K562 (cell line): ENCODE measurements around the gene RNF4. TPM values are rescaled to one million over a fixed set of nuclear protein-coding genes. Genes with fewer than 3 reads are reported as not detected.
"Not testable (repeated sequence)": the region's sequence is repeated elsewhere in the genome, so short reads cannot be mapped to it uniquely, and the experiment has no call there.

Source experiments
- ATAC-seq: fragments of 200-7000 bp; cut with Tn5 transposase; 3 replicates; pipeline ENCODE4 v1.9.1; 2020; ENCODE audit warnings: moderate library complexity
- BruUV-seq: library from RNA; stranded (reverse); fragments of 400-500 nt; replicated peaks from 2 replicates; lab custom pipeline; 2021; lab: Mats Ljungman, UMichigan
- CTCF ChIA-PET: fragments of 300-600 bp; formaldehyde crosslinking; extraction: SDS; loops from one replicate; lab custom pipeline; 2021; ENCODE audit warnings: low intra/inter-chr PET ratio; lab: Yijun Ruan, JAX
- POLR2A ChIA-PET: fragments of 300-600, 350-650 bp; sonication (Branson Sonifier 250); formaldehyde crosslinking; extraction: SDS; loops from one replicate; lab custom pipeline; 2021; ENCODE audit warnings: antibody characterized with exemption, inconsistent platforms; lab: Yijun Ruan, JAX
- DNase-seq, 4 experiments: peaks; one replicate each; pipeline versions ENCODE4 v3.0.0 to v3.0.0-alpha.2; 2011 to 2018; ENCODE audit warnings: low spot score in 3 of 4, mixed read lengths in 3 of 4; ENCODE audit errors: extremely low read depth in 1 of 4
- FAIRE-seq: peaks from 2 replicates; lab custom pipeline; 2011; peaks lifted over from hg19 to GRCh38; lab: Jason Lieb, UNC
- H2AFZ ChIP-seq: 2 replicates; pipeline ENCODE4 v1.6.0; 2011; ENCODE audit warnings: low read depth, low read length, control low read depth, inconsistent platforms
- H3K27ac ChIP-seq: fragments of 200-600 bp; 3 replicates; pipeline ENCODE4 v1.8.0; 2011; ENCODE audit warnings: low read depth, mild to moderate bottlenecking, control low read depth, inconsistent platforms, low read length, moderate library complexity, mixed read lengths; ENCODE audit errors: extremely low read depth
- H3K27me3 ChIP-seq, 2 experiments: fragments of 300-600 bp in 1 of 2; 2 replicates in 1 of 2; 3 replicates in 1 of 2; pipeline versions ENCODE4 v1.6.0 to v1.8.0; 2011; ENCODE audit warnings: inconsistent platforms in 2 of 2, low read length in 2 of 2, mild to moderate bottlenecking in 1 of 2, mixed read lengths in 1 of 2, moderate library complexity in 1 of 2; ENCODE audit not compliant: control insufficient read depth in 2 of 2, insufficient read depth in 2 of 2
- H3K36me3 ChIP-seq: fragments of 300-600 bp; 3 replicates; pipeline ENCODE4 v1.8.0; 2011; ENCODE audit warnings: mild to moderate bottlenecking, low read length, inconsistent platforms; ENCODE audit not compliant: control insufficient read depth, insufficient read depth
- H3K4me1 ChIP-seq, 2 experiments: fragments of 200-600 bp in 1 of 2; replicated peaks in 1 of 2; 2 replicates in 1 of 2; 3 replicates in 1 of 2; pipeline versions ENCODE4 v1.5.1 to v1.8.0; 2011; ENCODE audit warnings: inconsistent platforms in 2 of 2, low read length in 2 of 2, mild to moderate bottlenecking in 1 of 2, mixed read lengths in 1 of 2, moderate library complexity in 1 of 2; ENCODE audit not compliant: control insufficient read depth in 2 of 2, insufficient read depth in 2 of 2
- H3K4me2 ChIP-seq: 2 replicates; pipeline ENCODE4 v1.6.1; 2011; ENCODE audit warnings: low read length, control low read depth, inconsistent platforms, mixed read lengths; ENCODE audit not compliant: insufficient read depth
- H3K4me3 ChIP-seq: fragments of 200-600 bp; sonication (generic), shearing (Covaris generic); 2 replicates; pipeline ENCODE4 v1.5.1; 2016; ENCODE audit warnings: control low read depth, inconsistent platforms
- H3K79me2 ChIP-seq: fragments of 200-600 bp; 3 replicates; pipeline ENCODE4 v1.8.0; 2011; ENCODE audit warnings: low read length, inconsistent platforms; ENCODE audit not compliant: control insufficient read depth, insufficient read depth
- H3K9ac ChIP-seq, 2 experiments: 2 replicates each; pipeline versions ENCODE4 v1.6.0 to v1.6.1; 2011; ENCODE audit warnings: low read depth in 2 of 2, low read length in 2 of 2, control low read depth in 1 of 2, inconsistent platforms in 1 of 2, mild to moderate bottlenecking in 1 of 2, mixed read lengths in 1 of 2; ENCODE audit not compliant: insufficient read depth in 1 of 2
- H3K9me1 ChIP-seq: one replicate; pipeline ENCODE4 v1.6.0; 2011; ENCODE audit warnings: inconsistent platforms, mild to moderate bottlenecking, low read length, moderate library complexity; ENCODE audit not compliant: control insufficient read depth, insufficient read depth
- H3K9me3 ChIP-seq: replicated peaks from 2 replicates; pipeline ENCODE4 v1.5.1; 2011; ENCODE audit warnings: low read depth, low read length, inconsistent platforms; ENCODE audit not compliant: control insufficient read depth, insufficient read depth
- H4K20me1 ChIP-seq: replicated peaks from 2 replicates; pipeline ENCODE4 v1.6.1; 2011; ENCODE audit warnings: low read length, inconsistent platforms, mixed read lengths; ENCODE audit not compliant: control insufficient read depth, insufficient read depth
- CCNT2 ChIP-seq: IDR thresholded peaks from 2 replicates; pipeline ENCODE4 v1.6.1; 2011; ENCODE audit warnings: borderline replicate concordance, low read depth, mild to moderate bottlenecking, moderate library complexity, mixed read lengths, low read length; ENCODE audit not compliant: insufficient read length; ENCODE audit errors: extremely low read depth
- ZEB2 ChIP-seq: fragments of 450-650 bp; IDR thresholded peaks from 2 replicates; pipeline ENCODE4 v1.6.1; 2016
- WGBS: fragments of 100-300 bp; shearing (Covaris generic); methylation state at CpG from one replicate; pipeline ENCODE4 v1.1.6; 2016; ENCODE audit warnings: low coverage, mixed read lengths; ENCODE audit not compliant: insufficient coverage; ENCODE audit errors: missing lambda C conversion rate; 5-methylcytosine and 5-hydroxymethylcytosine counted together
- in situ Hi-C: fragments of 300-500 bp; cut with MboI; formaldehyde crosslinking; loops from 4 replicates; pipeline ENCODE4 v1.15.0; 2018; ENCODE audit warnings: inconsistent platforms, mixed read lengths
- intact Hi-C: fragments of 100-400 bp; cut with micrococcal nuclease; formaldehyde crosslinking; loops from 2 replicates; pipeline ENCODE4 v1.14.2; 2022
- polyA plus RNA-seq, 8 experiments: library from polyadenylated mRNA; depleted of rRNA in 4 of 8; stranded (reverse) in 5 of 8; unstranded in 3 of 8; fragments of >200 nt; fragmentation: Nextera tagmentation in 2 of 8; fragmentation: Illumina TruSeq in 1 of 8; extraction: Ambion mirVana in 2 of 8; extraction: Trizol in 1 of 8; gene quantifications; 2 replicates each; pipeline versions ENCODE4 v1.2.1 to v1.2.3, GENCODE V29; 2011 to 2014; ENCODE audit warnings: inconsistent platforms in 1 of 8, missing spikeins in 1 of 8
- total RNA-seq, 7 experiments: library from RNA; depleted of rRNA in 6 of 7; stranded (reverse); fragments of >200 nt in 6 of 7; fragmentation: Illumina TruSeq in 2 of 7; extraction: Trizol in 2 of 7; gene quantifications; 2 replicates each; pipeline versions ENCODE4 v1.2.1 to v1.2.3, GENCODE V29; 2011 to 2021; ENCODE audit warnings: low replicate concordance in 1 of 7

Gene RNF4
- total and polyA plus RNA-seq, 9 of the 15 experiments (the other 6 are each of a cell fraction or from before 2014, with no cell fraction given) = 19.2 to 59.3 (median 44.8) TPM

DNA sequence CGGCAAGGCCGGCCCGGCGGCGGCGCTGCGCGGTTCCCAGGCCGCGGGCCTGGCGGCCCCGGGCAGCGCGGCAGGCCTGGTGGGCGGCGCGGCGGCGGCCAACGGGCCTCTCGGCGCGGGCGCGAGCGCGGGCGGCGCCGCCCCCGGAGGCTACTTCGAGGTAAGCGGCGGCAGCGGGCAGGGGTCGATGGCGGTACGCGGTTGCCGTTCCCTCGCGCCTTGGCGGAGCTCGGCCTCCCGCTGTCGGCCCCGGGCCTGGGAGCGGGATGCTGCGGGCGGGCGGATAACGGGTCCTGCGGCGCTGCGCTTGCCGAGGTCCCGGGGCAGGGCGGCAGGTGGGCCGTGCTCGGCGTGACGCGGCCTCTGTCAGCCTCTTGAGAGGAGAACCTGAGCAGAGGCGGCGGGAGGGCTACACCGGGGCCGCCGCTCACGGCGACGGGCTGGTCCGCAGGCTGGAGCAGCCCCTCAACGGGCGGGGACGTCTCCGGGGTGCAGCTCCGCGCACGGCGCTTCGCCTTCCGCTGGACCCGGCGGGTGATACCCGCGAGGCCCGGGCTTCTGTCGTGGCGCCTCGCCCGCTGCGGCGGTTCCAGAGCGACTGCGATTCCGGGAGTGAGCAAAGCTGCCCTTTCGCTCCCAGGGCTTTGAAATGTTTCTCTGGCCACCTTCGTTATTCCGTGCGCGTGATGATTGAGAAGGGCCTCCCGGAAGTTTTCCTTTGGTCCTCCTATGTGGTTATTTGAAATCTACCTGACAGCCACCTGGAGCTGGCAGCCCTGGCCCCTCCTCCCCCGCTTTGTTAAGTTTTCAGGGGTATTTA lies 68.3 kb downstream of the RNF4 start (continued):
- TF ChIP-seq CCNT2 (peak; percentile 38), ZEB2 (peak; percentile 30; the same call in 1 of the 2 replicates)
- TF ChIP-seq, all 486 proteins: peak for 47

- not testable (repeated sequence) for ATAC-seq
Measured at GRCh38 chr4:2543580-2544191, 74.8 kb downstream of the RNF4 start.

More at GRCh38 chr4:2543580-2544191, 74.8 kb downstream of the RNF4 start:
- BruUV-seq, in situ Hi-C loops, H3K27ac ChIP-seq, DNase-seq, H3K9ac ChIP-seq, H2AFZ ChIP-seq, H3K9me3 ChIP-seq, H3K9me1 ChIP-seq, intact Hi-C loops, H3K4me3 ChIP-seq, H3K4me1 ChIP-seq, H3K27me3 ChIP-seq, CTCF ChIA-PET, H3K4me2 ChIP-seq, FAIRE-seq, H4K20me1 ChIP-seq: not testable (repeated sequence)
- WGBS = 88% methylated on average over 10 of the region's 10 CpGs
- POLR2A ChIA-PET = interaction anchor here (0.8 kb wide), 1 partner anchor 881 kb away, joined by 3 read pairs; no protein-coding TSS in a partner anchor
- Histone ChIP-seq H3K79me2 (peaks cover 98% of the 10 kb centered on the region), H3K36me3 (peaks cover 19% of the 10 kb centered on the region; the same call in 2 of the 3 replicates)
